Endothelial cell of umbilical vein (primary cell): ENCODE measurements around the gene ATP5ME. TPM values are rescaled to one million over a fixed set of nuclear protein-coding genes. Genes with fewer than 3 reads are reported as not detected.

Experiments
- BruUV-seq: library from RNA; stranded (reverse); fragments of 400-500 nt; replicated peaks from 2 replicates; lab custom pipeline; 2021; lab: Mats Ljungman, UMichigan
- CTCF ChIA-PET: fragments of 300-600, 350-600 bp; sonication (Branson Sonifier 250); formaldehyde crosslinking; loops from one replicate; lab custom pipeline; 2021; ENCODE audit warnings: antibody characterized with exemption, inconsistent platforms; lab: Charles Lee
- POLR2A ChIA-PET: fragments of 300-600, 350-600 bp; sonication (Branson Sonifier 250); formaldehyde crosslinking; loops from one replicate; lab custom pipeline; 2021; ENCODE audit warnings: antibody characterized with exemption, inconsistent platforms; lab: Charles Lee
- DNase-seq: peaks from one replicate; pipeline ENCODE4 v3.0.0-alpha.2; 2011; ENCODE audit warnings: low read depth, low spot score
- FAIRE-seq: peaks from 2 replicates; lab custom pipeline; 2011; peaks lifted over from hg19 to GRCh38; lab: Jason Lieb, UNC
- H2AFZ ChIP-seq: 2 replicates; pipeline ENCODE4 v1.6.0; 2012; ENCODE audit warnings: low read depth, low read length, control low read depth, inconsistent platforms
- H3K27ac ChIP-seq: 2 replicates; pipeline ENCODE4 v1.5.1; 2011; ENCODE audit warnings: low read depth, mild to moderate bottlenecking, control low read depth, low read length, moderate library complexity; ENCODE audit not compliant: insufficient read depth
- H3K27me3 ChIP-seq, 2 experiments: 2 replicates each; pipeline versions ENCODE4 v1.6.0 to v1.6.1; 2011; ENCODE audit warnings: low read length in 2 of 2, mixed read lengths in 1 of 2; ENCODE audit not compliant: control insufficient read depth in 2 of 2, insufficient read depth in 2 of 2
- H3K36me3 ChIP-seq, 2 experiments: 2 replicates in 1 of 2; 3 replicates in 1 of 2; pipeline ENCODE4 v1.5.1; 2011; ENCODE audit warnings: low read length in 2 of 2, mild to moderate bottlenecking in 1 of 2, moderate library complexity in 1 of 2; ENCODE audit not compliant: control insufficient read depth in 2 of 2, insufficient read depth in 2 of 2; ENCODE audit errors: extremely low read depth in 1 of 2
- H3K4me1 ChIP-seq: 3 replicates; pipeline ENCODE4 v1.5.1; 2011; ENCODE audit warnings: mild to moderate bottlenecking, low read length; ENCODE audit not compliant: control insufficient read depth, insufficient read depth; ENCODE audit errors: extremely low read depth
- H3K4me2 ChIP-seq: 2 replicates; pipeline ENCODE4 v1.6.1; 2011; ENCODE audit warnings: low read length, control low read depth, mixed read lengths; ENCODE audit not compliant: insufficient read depth
- H3K4me3 ChIP-seq, 3 experiments: fragments of 200-600 bp in 1 of 3; sonication (generic), shearing (Covaris generic) in 1 of 3; replicated peaks in 1 of 3; 2 replicates each; pipeline ENCODE4 v1.5.1; 2011 to 2016; ENCODE audit warnings: control low read depth in 3 of 3, low read length in 3 of 3, mild to moderate bottlenecking in 2 of 3, inconsistent platforms in 1 of 3, low read depth in 1 of 3, moderate library complexity in 1 of 3; ENCODE audit not compliant: insufficient read depth in 1 of 3
- H3K79me2 ChIP-seq: 2 replicates; pipeline ENCODE4 v1.6.0; 2012; ENCODE audit warnings: low read length, inconsistent platforms; ENCODE audit not compliant: control insufficient read depth, insufficient read depth
- H3K9ac ChIP-seq: replicated peaks from 2 replicates; pipeline ENCODE3; 2011; ENCODE audit warnings: low read length, control low read depth; ENCODE audit not compliant: insufficient read depth; ENCODE audit errors: extremely low read depth
- H3K9me1 ChIP-seq: replicated peaks from 3 replicates; pipeline ENCODE4 v1.6.0; 2011; ENCODE audit warnings: mild to moderate bottlenecking, low read length; ENCODE audit not compliant: control insufficient read depth, insufficient read depth; ENCODE audit errors: extremely low read depth
- H3K9me3 ChIP-seq: replicated peaks from 2 replicates; pipeline ENCODE4 v1.5.1; 2012; ENCODE audit warnings: low read length, inconsistent platforms; ENCODE audit not compliant: control insufficient read depth, insufficient read depth
- H4K20me1 ChIP-seq: replicated peaks from 2 replicates; pipeline ENCODE3; 2011; ENCODE audit warnings: mild to moderate bottlenecking, low read length; ENCODE audit not compliant: control insufficient read depth, insufficient read depth; ENCODE audit errors: extremely low read depth
- EZH2 ChIP-seq: IDR thresholded peaks from 2 replicates; pipeline ENCODE4 v1.6.1; 2012; ENCODE audit warnings: borderline replicate concordance, low read depth, mild to moderate bottlenecking, moderate library complexity, low read length, inconsistent platforms; ENCODE audit not compliant: severe bottlenecking
- FOS ChIP-seq: IDR thresholded peaks from 2 replicates; pipeline ENCODE4 v1.6.1; 2011; ENCODE audit warnings: mild to moderate bottlenecking, low read length, moderate library complexity, borderline replicate concordance; ENCODE audit not compliant: insufficient read depth
- GATA2 ChIP-seq: IDR thresholded peaks from 2 replicates; pipeline ENCODE4 v1.7.0; 2011; ENCODE audit warnings: low read depth, mild to moderate bottlenecking, moderate library complexity, mixed read lengths, low read length; ENCODE audit not compliant: insufficient read length, insufficient read depth
- JUN ChIP-seq: IDR thresholded peaks from 2 replicates; pipeline ENCODE4 v1.6.1; 2011; ENCODE audit warnings: borderline replicate concordance, low read depth; ENCODE audit not compliant: insufficient read length, insufficient read depth
- MYC ChIP-seq: IDR thresholded peaks from one replicate; pipeline ENCODE4 v1.6.1; 2011; ENCODE audit warnings: mild to moderate bottlenecking, low read depth, low read length
- POLR2A ChIP-seq: IDR thresholded peaks from 2 replicates; pipeline ENCODE4 v1.6.1; 2012; ENCODE audit warnings: low read depth, mild to moderate bottlenecking, control low read depth, low read length
- POLR2AphosphoS5 ChIP-seq: IDR thresholded peaks from 2 replicates; pipeline ENCODE4 v1.6.1; 2012; ENCODE audit warnings: low read depth, mild to moderate bottlenecking, control low read depth, low read length, moderate library complexity; ENCODE audit not compliant: insufficient read depth
- dilution Hi-C: fragments of 300-500 bp; cut with MboI; formaldehyde crosslinking; loops from one replicate; pipeline ENCODE4 v1.15.0; 2019; ENCODE audit warnings: low sequenced_read_pairs; ENCODE audit not compliant: extremely low pct_ligation_motif_present
- intact Hi-C: fragments of 100-400 bp; cut with micrococcal nuclease; formaldehyde crosslinking; loops from one replicate; pipeline ENCODE4 v1.10.0; 2022
- polyA plus RNA-seq, 4 experiments: library from polyadenylated mRNA; depleted of rRNA in 3 of 4; stranded (reverse) in 3 of 4; unstranded in 1 of 4; fragments of >200 nt; gene quantifications; 2 replicates each; pipeline versions ENCODE4 v1.2.1 to v1.2.3, GENCODE V29; 2011 to 2012; ENCODE audit warnings: missing spikeins in 1 of 4
- total RNA-seq: library from RNA; stranded (reverse); gene quantifications from 2 replicates; pipeline ENCODE4 v1.2.3, GENCODE V29; 2021
- TF ChIP-seq, protein P1 (sequence below): IDR thresholded peaks from 2 replicates; pipeline ENCODE4 v1.6.1; 2011; ENCODE audit not compliant: insufficient read depth, insufficient read length
- TF ChIP-seq, protein P2 (sequence below), 2 donors: IDR thresholded peaks; 1 replicate in 1 of 2; 2 replicates in 1 of 2; pipeline ENCODE4 v1.5.1; 2011; ENCODE audit warnings: low read length in 2 of 2, mild to moderate bottlenecking in 2 of 2, moderate library complexity in 2 of 2, control low read depth in 1 of 2, inconsistent platforms in 1 of 2, low read depth in 1 of 2; ENCODE audit not compliant: insufficient read depth in 1 of 2; ENCODE audit errors: extremely low read depth in 1 of 2

The ATP5ME gene
- total and polyA plus RNA-seq, 2 donors (not counting 3 experiments of a cell fraction or from before 2014, with no cell fraction given), result 303 to 304 TPM

DNA sequence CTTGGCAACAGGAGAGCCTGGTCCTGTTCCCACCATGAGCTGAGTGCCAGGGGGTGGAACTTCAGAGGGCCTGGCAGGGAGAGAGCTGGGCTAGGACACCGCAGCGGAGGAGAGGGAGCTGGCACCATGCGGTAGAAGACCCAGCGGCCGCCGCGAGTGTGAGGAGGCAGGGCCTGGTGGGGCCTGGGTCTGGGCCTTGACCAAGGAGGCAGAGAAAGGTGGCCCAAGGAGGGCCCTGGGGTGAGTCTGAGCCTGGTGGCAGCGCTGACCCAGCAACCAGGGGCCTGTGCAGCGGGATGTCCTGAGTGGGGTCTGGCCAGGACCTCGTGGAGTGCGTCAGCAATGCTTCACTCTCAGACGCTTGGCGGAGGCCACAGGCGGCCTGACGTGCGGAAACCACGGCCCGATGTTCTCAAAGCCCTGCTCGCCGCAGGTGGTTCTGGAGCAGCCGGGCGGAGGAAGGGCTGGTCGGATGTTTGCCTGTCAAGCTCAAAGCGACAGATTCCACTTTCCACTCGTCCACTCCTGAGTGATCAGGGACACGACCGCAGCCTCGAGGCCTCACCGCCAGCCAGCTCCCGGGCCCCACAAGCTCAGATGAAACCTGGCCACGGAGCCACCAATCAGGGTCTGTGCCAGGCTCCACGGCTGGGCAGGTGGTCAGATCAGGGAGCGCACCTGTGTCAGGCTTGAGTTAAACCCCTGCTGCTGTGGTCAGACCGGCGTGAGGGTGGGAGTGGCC, 20.8 kb downstream of the ATP5ME start:
- Histone ChIP-seq H3K9me1 (no peaks in the 10 kb centered on the region), H3K79me2 (no peaks in the 10 kb centered on the region), H3K27ac (no peak overlapping the region), H3K27me3 (no peaks in the 10 kb centered on the region), H4K20me1 (no peaks in the 10 kb centered on the region), H3K4me1 (no peaks in the 10 kb centered on the region), H3K4me3 (no peak overlapping the region), H3K9ac (no peak overlapping the region), H3K9me3 (no peaks in the 10 kb centered on the region), H2AFZ (no peak overlapping the region), H3K36me3 (no peaks in the 10 kb centered on the region), H3K4me2 (no peak overlapping the region)
- dilution Hi-C loops (no loop called here), intact Hi-C loops (no loop called here)
- FAIRE-seq, result no peak
- POLR2A ChIA-PET, result no interaction called here
- TF ChIP-seq MYC (no peak), EZH2 (no peak), POLR2AphosphoS5 (no peak), JUN (no peak), POLR2A (no peak), GATA2 (no peak), FOS (no peak)
- TF ChIP-seq, protein P1, sequence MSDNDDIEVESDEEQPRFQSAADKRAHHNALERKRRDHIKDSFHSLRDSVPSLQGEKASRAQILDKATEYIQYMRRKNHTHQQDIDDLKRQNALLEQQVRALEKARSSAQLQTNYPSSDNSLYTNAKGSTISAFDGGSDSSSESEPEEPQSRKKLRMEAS, result no peak
- TF ChIP-seq, protein P2, sequence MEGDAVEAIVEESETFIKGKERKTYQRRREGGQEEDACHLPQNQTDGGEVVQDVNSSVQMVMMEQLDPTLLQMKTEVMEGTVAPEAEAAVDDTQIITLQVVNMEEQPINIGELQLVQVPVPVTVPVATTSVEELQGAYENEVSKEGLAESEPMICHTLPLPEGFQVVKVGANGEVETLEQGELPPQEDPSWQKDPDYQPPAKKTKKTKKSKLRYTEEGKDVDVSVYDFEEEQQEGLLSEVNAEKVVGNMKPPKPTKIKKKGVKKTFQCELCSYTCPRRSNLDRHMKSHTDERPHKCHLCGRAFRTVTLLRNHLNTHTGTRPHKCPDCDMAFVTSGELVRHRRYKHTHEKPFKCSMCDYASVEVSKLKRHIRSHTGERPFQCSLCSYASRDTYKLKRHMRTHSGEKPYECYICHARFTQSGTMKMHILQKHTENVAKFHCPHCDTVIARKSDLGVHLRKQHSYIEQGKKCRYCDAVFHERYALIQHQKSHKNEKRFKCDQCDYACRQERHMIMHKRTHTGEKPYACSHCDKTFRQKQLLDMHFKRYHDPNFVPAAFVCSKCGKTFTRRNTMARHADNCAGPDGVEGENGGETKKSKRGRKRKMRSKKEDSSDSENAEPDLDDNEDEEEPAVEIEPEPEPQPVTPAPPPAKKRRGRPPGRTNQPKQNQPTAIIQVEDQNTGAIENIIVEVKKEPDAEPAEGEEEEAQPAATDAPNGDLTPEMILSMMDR (IDR thresholded peaks at IDR 0.05; ENCODE audit: extremely low read depth in 1 of 2, insufficient read depth in 1 of 2, low read depth in 1 of 2, low read length in 2 of 2), result no peak
- DNase-seq, result no peak
- CTCF ChIA-PET, result no interaction called here
- BruUV-seq, result no TSS peak
